NK-92 (cell line): ENCODE results near the gene FRMD8.

Experiments used
- DNase-seq: peaks from one replicate; lab custom pipeline; 2025; ENCODE audit not compliant: unreplicated experiment; lab: John Stamatoyannopoulos, UW

FRMD8 gene

DNA sequence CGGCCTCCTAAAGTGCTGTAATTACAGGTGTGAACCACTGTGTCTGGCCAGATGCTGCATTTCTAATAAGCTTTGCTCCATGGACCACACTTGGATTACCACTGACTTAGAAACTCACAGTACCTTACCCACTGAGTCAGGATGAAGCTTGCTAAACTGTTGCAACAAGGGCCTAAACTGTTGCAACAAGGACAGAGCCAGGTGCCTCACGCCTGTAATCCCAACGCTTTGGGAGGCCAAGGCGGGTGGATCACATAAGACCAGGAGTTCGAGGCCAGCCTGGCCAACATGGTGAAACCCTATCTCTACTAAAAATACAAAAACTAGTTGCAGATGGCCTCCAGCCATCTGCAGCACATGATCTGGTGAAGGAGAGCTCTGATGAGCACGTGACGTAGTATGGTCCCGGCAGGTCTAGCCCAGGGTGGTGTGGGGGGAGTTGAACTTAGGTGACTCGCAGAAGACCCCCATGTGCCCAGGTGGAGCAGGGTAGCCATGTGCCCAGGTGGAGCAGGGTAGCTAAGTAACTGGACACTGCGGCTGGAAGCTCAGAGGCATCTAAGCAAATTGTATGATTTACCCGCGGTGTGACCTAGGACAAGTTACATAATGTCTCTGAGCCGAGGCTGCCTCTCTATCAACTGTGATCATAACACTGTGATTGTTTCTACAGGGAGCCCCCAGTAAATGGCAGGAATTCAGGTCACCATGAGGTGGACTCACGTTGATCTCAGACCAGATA lies 12.4 kb upstream of the FRMD8 start:
- no peak for DNase-seq

DNA sequence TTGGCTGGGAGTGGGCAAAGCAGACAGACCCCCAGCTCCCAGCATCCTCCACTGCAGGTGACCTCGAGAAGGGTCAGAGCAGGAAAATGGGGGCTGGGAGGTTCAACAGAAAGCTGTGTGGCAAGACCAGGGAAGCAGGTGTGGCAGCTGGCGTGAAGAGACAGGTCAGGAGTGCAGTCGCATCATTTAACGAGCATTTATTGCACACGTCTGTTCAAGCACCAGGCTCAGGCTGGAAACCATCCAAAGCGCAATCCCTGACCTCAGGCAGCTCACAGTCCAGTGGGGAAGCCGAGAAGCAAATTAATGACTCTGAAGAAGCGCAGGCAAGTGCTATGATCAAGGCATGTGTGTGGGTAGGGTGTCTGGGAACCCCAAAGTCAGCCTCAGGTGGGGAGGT lies 11.4 kb upstream of the FRMD8 start:
- DNase-seq = no peak

DNA sequence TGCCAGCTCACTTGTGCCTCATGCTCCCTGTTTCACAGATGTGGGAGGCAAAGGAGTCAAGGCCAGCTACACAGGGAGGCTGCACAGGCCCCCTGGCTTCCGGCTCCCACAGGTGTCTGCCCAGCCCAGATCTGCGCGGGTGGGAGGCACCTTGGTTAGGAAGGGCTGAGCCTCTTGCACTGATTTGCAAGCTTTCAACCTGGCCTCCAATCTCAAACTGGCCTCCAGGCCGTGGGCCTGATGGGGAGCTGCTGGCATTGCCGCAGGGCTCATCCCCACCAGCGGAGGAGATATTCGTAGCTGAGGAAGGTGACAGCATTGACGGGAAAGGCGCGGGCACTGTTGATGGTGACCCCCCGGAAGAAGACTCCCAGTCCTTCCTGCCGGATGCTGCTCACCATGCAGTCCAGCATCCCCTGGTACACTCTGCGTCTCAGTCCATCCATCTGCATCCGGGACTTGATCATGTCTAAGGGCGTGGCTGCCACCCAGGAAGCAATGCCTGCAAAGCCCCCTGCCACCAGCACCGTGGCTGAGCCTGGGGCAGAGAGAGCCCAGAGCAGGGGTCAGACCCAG lies 10.2 kb upstream of the FRMD8 start:
- DNase-seq = no peak

DNA sequence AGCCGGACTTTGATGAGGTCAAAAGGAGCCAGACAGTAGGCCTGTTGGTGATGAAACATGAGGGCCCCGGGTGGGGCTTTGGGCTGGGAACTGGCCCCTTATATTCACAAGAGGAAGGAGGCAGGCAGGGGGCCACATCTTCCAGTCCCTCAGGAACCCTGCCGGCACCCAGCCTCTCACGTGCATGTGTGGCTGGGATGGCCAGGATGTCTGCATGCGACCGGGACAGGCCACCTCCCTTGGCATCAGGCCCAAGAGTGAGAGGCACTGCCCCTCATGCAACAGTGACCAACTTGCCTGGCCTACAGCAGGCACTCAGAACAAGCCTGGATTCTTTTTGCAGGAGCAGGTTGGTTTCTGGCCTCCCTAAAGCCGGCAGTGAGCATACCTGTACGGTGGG lies 9.4 kb upstream of the FRMD8 start:
- no peak for DNase-seq

DNA sequence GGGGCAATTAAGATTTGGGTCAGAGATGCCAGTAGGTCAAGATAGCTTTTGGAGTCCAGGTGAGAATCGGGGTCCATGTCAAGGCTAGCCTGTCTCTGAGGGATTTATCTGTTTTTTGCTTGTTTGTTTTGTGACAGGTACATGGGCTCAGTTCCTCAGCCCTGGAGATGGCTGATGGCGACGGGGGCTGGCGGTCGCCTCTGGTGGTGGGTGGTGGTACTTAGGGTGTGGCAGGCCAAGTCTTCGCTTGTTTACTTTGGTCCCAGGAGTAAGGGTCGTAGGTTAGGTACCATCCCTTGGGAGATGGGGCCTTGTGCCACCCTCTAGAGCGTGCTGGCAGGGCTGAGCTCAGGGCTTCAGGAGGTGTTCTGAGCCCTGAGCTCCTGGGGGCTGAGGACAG lies 8.7 kb upstream of the FRMD8 start:
- DNase-seq = no peak

DNA sequence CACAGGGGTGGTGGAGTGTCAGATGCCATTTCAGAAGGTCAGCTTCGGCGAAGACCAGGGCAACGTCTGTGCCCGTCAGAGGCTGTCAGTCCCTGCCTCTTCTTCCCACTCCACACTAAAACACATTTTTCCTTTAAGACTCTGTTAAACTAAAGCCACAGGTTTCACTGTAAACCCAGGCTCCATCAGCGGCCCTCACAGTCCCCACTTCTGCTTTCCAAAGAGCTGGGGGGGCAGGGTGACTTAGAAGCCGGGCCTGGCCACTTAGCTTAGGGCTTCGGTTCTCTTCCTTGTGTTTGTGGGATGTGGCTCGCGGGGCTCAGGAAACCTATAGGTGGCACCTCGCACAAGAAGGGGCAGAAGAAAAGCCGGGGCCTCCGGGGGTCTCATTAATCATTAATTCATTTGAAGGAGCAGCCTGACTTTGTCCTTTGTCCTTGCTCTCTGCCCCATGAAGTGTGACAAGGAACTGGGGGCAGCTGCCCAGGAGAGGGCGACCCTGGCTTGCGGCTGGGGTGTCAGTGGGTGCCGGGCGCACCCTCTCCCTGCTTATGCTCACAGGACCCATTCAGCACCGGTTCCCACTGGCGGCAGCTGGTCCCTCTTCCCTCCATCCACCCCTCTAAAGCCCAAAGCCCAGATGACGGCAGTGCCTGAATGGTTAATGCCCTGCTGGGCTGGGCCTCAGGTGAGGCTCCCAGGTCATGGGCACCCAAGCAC lies 8.1 kb upstream of the FRMD8 start:
- no peak for DNase-seq

DNA sequence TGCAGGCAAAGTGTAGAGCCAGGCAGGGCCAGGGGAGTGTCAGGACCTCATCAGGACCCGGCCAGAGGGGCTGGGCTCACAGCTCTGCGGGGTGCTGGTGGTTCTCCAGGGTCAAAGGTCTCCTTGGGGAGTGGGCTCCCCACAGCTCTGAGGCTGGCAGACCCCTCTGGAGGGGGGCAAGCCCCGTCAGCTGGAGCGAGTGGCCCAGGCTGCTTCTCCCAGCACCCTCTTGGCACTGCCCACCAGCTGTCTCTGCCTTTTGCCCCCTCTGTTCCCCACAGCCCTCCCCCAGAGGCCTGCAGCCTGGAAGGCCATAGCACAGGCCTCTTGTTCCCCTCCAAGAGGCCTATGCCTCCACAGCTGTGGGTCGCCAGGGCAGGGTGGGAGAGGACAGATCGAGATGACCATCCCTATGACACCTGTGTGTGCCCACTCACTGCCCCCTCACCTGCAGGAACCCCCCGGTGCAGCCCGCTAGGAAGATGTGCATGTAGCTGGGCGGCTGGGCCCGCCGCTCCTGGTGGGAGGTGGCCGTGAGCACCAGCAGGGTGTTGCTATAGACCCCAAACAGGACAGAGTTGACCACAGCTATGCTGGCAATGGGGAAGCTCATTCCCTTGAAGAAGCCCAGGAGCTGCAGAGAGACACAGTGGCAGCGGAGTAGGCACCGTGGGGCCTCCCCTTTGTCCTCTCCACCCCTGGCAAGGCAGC lies 7.4 kb upstream of the FRMD8 start:
- DNase-seq = no peak

DNA sequence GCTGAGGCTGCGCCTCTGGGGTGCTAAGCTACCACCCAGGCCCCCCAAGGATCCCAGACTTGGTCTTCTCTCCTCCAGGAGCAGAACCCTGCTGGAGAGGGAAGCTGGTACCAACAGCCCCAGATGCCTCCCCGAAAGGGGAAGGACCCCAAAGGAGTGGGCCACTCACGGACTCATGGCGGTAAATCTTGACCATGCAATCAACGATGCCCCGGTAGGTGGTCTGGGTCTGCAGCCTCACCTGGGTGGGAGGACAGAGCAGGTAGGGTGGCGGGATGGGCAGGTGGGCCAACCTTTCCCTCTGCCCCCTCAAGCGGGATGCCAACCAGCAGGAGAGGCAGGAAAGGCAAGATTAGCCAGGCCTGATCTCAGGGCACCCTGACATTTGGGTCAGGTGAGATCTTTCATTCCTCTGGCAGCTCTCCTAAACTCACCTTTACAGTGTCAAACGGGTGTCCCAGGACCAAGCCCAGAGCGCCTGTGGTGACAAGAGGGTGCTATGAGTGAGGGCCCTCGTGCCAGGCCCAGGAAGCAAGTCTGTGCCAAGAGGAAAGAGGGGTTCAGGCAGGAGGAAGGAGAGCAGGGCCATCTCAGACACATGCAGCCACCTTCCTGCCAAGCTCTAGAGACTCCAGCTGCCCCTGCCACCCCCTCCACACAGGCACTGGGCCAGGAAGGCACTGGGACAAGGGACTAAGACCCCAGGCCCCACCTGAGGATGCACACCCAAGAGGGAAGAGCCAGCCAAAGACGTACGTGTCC lies 6.6 kb upstream of the FRMD8 start:
- no peak for DNase-seq

DNA sequence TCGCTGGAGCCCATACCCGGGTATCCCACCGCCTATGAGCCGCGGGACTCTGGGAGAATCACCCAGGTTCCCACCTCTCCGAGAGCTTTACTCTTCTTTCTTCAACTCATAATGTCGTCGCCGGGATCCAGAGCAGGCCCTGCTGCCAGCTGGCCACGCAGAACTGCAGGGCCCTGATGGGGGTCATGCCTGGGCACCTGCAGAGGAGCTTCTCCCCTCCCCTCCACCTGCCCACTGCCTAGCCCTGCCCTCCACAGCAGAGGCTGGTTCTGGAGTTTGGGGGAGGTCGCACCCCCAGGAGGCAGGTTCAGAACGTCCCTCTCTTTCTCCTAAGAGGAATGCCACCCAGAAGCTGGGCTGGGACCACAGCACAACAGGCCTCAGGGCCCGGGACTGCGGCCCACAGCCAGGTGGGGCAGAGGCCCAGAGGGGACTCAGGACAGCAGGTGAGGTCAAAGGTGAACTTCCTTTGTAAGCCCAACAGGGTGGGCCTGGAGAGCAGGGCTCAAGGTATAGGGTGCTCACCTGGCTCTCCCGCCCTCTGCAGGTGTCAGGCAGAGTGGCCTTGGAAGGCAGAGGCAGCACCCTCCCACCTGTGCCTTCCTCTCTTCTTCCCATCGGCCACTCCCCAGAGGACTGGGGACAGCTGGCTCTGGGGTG lies 5.8 kb upstream of the FRMD8 start:
- no peak for DNase-seq

DNA sequence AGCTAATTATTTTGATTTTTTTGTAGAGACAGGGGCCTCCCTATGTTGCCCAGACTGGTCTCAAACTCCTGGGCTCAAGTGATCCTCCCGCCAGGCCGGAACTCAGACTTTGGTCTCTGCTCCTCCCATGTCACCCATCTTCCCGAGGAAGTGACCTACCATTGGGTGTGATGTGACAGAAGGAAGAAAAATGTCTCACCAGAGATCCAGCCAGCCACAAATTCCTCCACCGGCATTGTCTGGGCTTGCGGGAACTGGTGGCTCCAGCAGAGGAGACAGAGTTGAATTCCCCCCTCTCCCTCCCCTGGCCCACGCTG lies 4.8 kb upstream of the FRMD8 start:
- DNase-seq = no peak

DNA sequence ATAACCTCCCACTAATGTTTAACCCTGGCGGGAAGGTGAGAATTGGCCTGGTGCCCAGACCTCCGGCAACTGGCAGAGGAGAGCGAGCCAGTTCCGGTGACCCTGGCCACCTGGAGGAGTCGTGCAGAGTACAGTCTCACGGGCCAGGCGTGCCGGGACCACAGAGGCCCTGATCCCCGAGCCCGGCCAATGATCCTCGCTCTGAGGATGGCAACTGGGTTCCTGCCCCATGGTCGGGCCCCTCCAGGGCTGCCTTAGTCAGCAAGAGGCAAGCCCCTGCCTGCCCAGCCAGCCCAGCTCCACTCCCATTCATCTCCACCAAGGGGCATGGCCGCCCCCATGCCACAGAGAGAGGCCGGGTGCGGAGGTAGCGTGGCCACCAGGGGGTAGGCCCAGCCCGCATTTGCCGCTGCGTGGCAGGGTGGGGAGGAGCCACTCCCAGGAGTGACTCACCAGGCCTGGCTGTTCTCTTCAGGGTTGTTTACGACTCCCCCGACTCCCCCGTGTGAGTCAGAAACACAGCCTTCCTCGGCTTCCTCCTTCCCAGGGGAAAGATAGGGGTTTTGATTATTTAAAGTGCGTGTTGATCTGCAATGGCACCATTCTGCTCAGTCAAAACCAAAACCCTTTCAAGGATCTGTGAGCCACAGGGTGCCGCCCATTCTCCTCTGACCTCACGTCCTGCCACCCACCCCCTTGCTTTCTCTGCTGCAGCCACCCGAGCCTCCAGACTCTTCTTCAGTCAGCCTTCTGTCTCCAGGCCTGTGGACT lies 4.2 kb upstream of the FRMD8 start, which contains the start of gene SLC25A45:
Gene SLC25A45, minus strand, starts transcription at position 614 of the 771 bp plus-strand sequence. CDS start 695 bp downstream, outside the sequence.
- DNase-seq = peak; percentile 45

DNA sequence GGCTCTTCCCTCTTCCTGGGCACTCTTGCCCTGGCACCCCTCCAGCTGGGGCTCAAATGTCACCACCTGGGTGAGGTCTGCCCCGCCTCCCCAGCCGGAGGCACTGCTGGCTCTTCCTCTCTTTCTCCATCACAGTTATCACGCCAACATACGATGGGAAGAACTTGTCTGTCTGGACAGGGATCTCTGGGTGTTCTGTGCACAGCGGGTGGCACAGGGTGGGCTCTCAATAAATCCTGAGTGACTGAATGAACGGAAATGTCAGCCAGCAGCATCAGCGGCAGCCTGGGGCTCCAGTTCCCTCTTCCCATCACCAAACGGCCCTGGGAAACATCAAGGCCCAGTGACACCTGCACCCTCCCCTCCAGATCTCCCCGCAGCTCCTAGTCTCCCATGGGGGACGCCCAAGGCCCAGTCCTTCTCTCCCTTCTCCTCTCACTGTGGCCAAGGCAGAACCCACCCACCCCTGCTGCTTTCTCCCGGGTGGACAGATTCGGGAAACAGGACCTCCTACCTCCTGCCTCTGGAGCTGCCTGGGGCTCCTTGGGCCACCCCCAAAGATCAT lies 3.6 kb upstream of the FRMD8 start:
- no peak for DNase-seq

DNA sequence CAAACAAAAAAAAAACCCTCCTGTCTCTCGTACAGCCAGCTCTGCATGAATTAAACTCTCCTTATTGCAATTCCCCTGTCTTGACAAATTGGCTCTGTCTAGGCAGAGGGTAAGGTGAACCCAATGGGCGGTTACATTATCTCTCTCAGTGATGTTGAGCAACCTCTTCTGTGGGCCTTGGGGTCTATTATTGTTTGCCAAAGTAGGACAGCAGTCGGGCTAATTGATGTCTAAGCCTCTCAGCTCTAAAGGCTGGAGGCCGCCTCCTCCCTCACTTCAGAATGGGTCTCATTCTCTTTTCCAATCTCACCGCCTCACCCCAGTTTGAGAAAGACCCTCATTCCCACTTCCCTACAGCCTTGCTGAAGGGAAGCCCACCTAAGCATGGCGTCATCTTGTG lies 2.7 kb upstream of the FRMD8 start:
- DNase-seq = no peak

DNA sequence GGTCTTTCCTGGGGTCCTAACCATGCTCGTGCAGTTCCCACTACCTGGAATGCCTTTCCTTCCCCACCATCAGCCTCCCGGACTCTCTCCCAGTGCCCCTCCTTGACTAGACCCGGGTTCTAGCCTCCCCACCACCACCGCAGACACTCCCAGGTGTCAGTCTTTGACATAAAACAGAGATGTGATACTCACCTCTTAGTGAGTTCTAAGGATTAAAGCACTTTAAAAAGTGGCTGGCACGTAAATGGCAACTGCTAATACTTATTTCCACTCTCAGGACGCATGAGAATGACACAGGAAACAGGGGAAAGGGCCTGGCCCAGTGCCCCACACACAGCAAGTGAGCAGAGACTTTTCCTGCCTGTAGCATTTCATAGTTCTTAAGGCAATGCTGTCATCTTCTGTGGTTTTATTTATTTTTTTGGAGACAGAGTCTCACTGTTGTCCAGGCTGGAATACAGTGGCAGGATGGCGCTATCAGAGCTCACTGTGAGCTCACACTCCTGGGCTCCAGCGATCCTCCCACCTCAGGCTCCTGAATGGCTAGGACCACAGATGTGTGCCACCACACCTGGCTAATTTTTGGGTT lies 2.0 kb upstream of the FRMD8 start:
- DNase-seq = no peak

DNA sequence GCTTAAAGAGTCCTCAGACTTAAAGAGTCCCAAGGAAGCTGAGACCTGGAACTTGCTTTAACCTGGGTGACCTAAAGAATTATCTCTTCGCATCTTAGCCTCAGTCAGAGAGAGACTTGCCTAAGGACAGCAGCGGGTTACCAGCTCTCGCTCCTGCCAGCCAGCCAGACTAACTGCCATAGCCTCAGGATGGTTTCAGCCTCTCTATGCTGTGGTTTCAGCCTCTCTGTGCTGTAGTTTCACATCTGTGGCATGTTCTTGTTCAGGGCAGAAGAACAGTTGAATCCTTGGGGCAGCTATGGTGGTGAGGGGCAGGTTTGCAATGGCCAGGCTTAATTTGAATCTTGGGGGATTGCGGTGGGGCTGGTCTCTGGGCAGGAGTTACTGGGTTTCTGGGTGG lies 2.3 kb downstream of the FRMD8 start:
- DNase-seq = no peak

DNA sequence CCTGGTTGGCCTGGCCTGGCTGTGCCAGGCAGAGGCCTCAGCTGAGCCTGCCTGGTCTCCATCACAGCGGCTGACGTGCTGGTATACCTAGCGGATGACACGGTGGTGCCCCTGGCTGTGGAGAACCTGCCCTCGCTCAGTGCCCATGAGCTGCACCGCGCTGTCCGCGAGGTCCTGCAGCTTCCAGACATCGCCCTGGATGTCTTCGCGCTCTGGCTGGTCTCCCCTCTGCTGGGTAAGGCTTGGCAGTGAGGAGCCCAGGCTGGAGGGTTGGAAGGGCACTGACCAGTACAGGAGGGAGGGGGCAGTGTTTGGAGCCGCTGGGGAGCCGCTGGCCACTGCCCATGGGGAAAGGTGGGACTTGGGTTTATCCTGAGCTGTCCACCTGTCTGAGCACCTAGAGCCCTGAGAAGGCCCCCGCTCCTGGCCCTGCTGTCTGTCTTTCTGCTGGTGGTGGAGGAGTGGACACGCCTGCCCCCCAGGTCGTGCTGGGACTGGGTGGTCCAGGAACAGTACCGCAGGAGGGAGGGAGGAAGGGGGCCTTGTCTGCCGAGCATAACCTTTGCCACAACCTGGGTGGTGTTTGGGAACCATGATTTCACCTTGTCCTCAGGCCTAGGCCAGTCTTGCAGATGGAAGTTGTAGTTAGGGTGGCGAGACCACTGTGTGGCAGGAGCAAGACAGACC lies 3.0 kb downstream of the FRMD8 start:
- no peak for DNase-seq

DNA sequence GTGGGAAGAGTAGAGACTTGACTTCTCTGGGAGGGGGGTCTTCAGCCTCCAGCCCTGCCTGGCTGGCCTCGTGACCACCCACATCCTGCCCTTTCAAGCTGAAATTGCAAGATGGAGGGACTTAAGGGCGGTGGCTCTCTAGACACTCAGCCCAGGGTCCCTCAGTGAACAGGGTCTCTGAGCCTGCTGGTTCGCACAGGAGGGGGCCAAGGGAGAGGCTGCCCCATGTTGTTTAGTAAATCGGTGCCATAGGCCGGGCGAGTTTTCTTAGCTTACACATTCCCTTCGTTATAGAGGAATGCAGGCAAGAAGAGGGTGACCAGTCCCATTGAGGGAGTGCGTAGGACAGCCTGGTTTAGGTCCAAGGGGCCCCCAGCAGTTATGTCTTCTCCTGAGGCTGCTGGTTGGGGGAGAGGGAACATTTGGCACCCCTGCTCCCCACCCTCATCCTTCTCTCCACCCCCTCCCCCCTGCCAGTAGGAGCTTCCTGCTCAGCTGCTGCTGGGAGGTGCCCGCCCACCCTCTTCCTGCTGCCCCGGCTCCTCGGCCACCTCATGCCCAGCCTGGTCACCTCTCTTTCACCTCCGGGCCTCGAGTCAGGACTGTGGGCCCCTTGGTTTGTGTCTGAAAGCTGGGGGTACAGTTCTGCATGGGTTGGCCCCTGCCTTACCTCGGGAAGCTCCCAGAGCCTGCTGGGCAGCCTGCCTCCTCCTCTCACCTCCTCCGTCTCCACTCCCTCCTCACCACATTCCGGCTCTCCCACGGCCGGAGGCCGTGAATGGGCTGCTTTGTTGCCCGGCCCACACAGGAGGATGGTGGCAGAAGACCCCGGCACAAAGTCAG lies 3.9 kb downstream of the FRMD8 start:
- DNase-seq = no peak

DNA sequence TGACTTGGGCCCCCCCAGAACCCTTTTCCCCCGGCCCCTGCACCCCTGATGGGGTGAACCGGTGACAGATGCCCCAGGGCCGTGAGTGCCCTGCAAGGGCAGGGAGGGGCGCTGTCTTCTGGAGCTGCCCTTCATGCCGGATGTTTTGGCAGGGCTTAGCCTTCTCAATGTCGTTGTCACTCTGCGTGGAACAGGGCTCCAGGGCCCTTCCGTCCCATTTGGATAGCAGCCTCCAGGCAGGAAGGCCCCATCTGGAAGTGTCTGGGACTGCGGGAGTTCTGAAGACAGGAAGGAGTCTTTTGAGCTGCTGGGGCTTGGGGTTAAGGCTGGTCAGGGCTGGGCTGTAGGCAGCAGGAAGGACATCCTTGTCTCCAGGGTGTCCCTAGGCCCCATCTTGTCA lies 4.6 kb downstream of the FRMD8 start:
- no peak for DNase-seq
